PC-3 (cell line): ENCODE results near the gene RND2.

Experiments used
- EZH2 ChIP-seq: fragments of 300-600 bp; sonication (generic); IDR thresholded peaks from one replicate; pipeline ENCODE4 v1.6.1; 2017; ENCODE audit warnings: antibody characterized with exemption, mild to moderate bottlenecking, low read length; ENCODE audit not compliant: unreplicated experiment
- EZH2phosphoT487 ChIP-seq: fragments of 300-600 bp; sonication (generic); IDR thresholded peaks from 2 replicates; pipeline ENCODE4 v1.6.1; 2018; ENCODE audit warnings: mild to moderate bottlenecking, antibody characterized with exemption, low read length, borderline replicate concordance
- TF ChIP-seq, protein P1 (sequence below): fragments of 300-600 bp; sonication (generic); conservative IDR thresholded peaks from 2 replicates; pipeline ENCODE4 v1.5.1; 2017; ENCODE audit warnings: antibody characterized with exemption, low read depth, mild to moderate bottlenecking, low read length

DNA sequence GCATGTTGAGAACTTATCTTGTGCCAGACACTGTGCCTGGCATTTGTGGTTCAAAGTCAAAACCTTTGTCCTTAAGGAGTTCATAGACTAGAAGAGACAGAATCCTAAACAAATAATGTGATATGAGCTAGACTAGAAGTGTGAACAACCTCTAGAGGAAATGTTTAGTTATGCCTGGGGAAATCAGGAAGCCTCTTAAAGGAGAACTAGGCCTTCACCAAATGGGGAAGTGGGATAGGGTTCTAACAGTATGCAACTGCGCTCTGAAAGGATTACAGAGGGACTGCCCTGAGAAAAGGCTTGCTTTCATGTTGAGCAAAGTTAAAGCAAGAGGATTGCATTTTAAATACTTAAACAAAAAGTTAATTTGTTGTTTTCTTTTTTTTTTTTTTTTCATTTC, 39.8 kb upstream of the RND2 start:
- TF ChIP-seq, protein P1, sequence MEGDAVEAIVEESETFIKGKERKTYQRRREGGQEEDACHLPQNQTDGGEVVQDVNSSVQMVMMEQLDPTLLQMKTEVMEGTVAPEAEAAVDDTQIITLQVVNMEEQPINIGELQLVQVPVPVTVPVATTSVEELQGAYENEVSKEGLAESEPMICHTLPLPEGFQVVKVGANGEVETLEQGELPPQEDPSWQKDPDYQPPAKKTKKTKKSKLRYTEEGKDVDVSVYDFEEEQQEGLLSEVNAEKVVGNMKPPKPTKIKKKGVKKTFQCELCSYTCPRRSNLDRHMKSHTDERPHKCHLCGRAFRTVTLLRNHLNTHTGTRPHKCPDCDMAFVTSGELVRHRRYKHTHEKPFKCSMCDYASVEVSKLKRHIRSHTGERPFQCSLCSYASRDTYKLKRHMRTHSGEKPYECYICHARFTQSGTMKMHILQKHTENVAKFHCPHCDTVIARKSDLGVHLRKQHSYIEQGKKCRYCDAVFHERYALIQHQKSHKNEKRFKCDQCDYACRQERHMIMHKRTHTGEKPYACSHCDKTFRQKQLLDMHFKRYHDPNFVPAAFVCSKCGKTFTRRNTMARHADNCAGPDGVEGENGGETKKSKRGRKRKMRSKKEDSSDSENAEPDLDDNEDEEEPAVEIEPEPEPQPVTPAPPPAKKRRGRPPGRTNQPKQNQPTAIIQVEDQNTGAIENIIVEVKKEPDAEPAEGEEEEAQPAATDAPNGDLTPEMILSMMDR, result no peak
- TF ChIP-seq EZH2, result no peak
- TF ChIP-seq EZH2phosphoT487, result no peak
